Activated T-helper 17 cell treated with anti-CD3 and anti-CD28 coated beads, Interleukin-2, amount 50 U/mL, for 72 hours (primary cell): ENCODE data around the gene FUZ. TPM values are rescaled to one million over a fixed set of nuclear protein-coding genes. Genes with fewer than 3 reads are reported as not detected.

ENCODE experiments used
- ATAC-seq: fragments of 150-1000 bp; cut with Tn5 transposase; replicated peaks from 2 replicates; pipeline ENCODE4 v1.10.0; 2021; ENCODE audit warnings: mild to moderate bottlenecking, moderate library complexity
- H3K27ac Mint-ChIP-seq: one replicate; pipeline ENCODE4 v1.8.0; 2022; ENCODE audit warnings: mixed read lengths
- H3K27me3 Mint-ChIP-seq: one replicate; pipeline ENCODE4 v1.8.0; 2022; ENCODE audit warnings: mixed read lengths
- H3K36me3 Mint-ChIP-seq: one replicate; pipeline ENCODE4 v1.8.0; 2022; ENCODE audit warnings: low read depth, mild to moderate bottlenecking, mixed read lengths
- H3K4me1 Mint-ChIP-seq: one replicate; pipeline ENCODE4 v1.8.0; 2022; ENCODE audit warnings: mixed read lengths
- H3K4me3 Mint-ChIP-seq: one replicate; pipeline ENCODE4 v1.8.0; 2022; ENCODE audit warnings: mild to moderate bottlenecking, mixed read lengths
- H3K9me3 Mint-ChIP-seq: one replicate; pipeline ENCODE4 v1.8.0; 2022; ENCODE audit warnings: mixed read lengths
- total RNA-seq, 2 donors: library from RNA; stranded (reverse); gene quantifications; one replicate each; pipeline ENCODE4 v1.2.3, GENCODE V29; 2022

The FUZ gene
- total RNA-seq, 2 donors from 2014 or later: 15.5 to 19.1 TPM

GRCh38 chr19:49855277-49855675, 42.2 kb upstream of the FUZ start:
- no peaks in the 10 kb centered on the region for H3K9me3 Mint-ChIP-seq
- no peak for ATAC-seq
- no peak overlapping the region for H3K4me3 Mint-ChIP-seq
- H3K27me3 Mint-ChIP-seq: no peaks in the 10 kb centered on the region
- peaks cover 10% of the 10 kb centered on the region for H3K4me1 Mint-ChIP-seq
- peaks cover 63% of the 10 kb centered on the region for H3K36me3 Mint-ChIP-seq
- peak overlapping the region; percentile 48 for H3K27ac Mint-ChIP-seq

- peaks cover 58% of the 10 kb centered on the region for H3K36me3 Mint-ChIP-seq
- H3K4me3 Mint-ChIP-seq: no peak overlapping the region
- peaks cover 16% of the 10 kb centered on the region for H3K4me1 Mint-ChIP-seq
- H3K27me3 Mint-ChIP-seq: no peaks in the 10 kb centered on the region
- H3K27ac Mint-ChIP-seq: no peak overlapping the region
- H3K9me3 Mint-ChIP-seq: no peaks in the 10 kb centered on the region
- no peak for ATAC-seq
Observed at GRCh38 chr19:49854378-49855263, 41.5 kb upstream of the FUZ start.

GRCh38 chr19:49853852-49854377, 40.8 kb upstream of the FUZ start:
- no peak for ATAC-seq
- no peak overlapping the region for H3K4me3 Mint-ChIP-seq

GRCh38 chr19:49852631-49853126, 39.6 kb upstream of the FUZ start:
- H3K27ac Mint-ChIP-seq: peak overlapping the region; percentile 87
- peak overlapping the region; percentile 87 for H3K4me3 Mint-ChIP-seq
- ATAC-seq: no peak
- peaks cover 42% of the 10 kb centered on the region for H3K36me3 Mint-ChIP-seq
- peaks cover 28% of the 10 kb centered on the region for H3K4me1 Mint-ChIP-seq
- no peaks in the 10 kb centered on the region for H3K27me3 Mint-ChIP-seq
- H3K9me3 Mint-ChIP-seq: no peaks in the 10 kb centered on the region

More at GRCh38 chr19:49853852-49854377, 40.8 kb upstream of the FUZ start:
- Mint-ChIP-seq H3K27me3 (no peaks in the 10 kb centered on the region), H3K9me3 (no peaks in the 10 kb centered on the region), H3K27ac (no peak overlapping the region), H3K36me3 (peaks cover 54% of the 10 kb centered on the region), H3K4me1 (peaks cover 21% of the 10 kb centered on the region)

GRCh38 chr19:49851456-49852259, 38.6 kb upstream of the FUZ start:
- no peaks in the 10 kb centered on the region for H3K9me3 Mint-ChIP-seq
- H3K4me1 Mint-ChIP-seq: peaks cover 28% of the 10 kb centered on the region
- peaks cover 35% of the 10 kb centered on the region for H3K36me3 Mint-ChIP-seq
- no peak for ATAC-seq
- peak overlapping the region; percentile 87 for H3K27ac Mint-ChIP-seq
- H3K4me3 Mint-ChIP-seq: peak overlapping the region; percentile 87
- no peaks in the 10 kb centered on the region for H3K27me3 Mint-ChIP-seq

- Mint-ChIP-seq H3K4me1 (peaks cover 28% of the 10 kb centered on the region), H3K4me3 (peak within 1 kb of the TSS; percentile 87), H3K27ac (peak within 1 kb of the TSS; percentile 88), H3K36me3 (peaks cover 26% of the 10 kb centered on the region), H3K27me3 (no peaks in the 10 kb centered on the region), H3K9me3 (no peaks in the 10 kb centered on the region)
- ATAC-seq: peak; percentile 92
Observed at GRCh38 chr19:49850487-49851342, 37.6 kb upstream of the FUZ start, which contains the start of gene PTOV1. Gene PTOV1, plus strand, starts transcription at chr19:49851159.

GRCh38 chr19:49850221-49850486, 37.1 kb upstream of the FUZ start:
- peak overlapping the region; percentile 88 for H3K27ac Mint-ChIP-seq
- peaks cover 21% of the 10 kb centered on the region for H3K36me3 Mint-ChIP-seq
- no peak for ATAC-seq
- H3K4me3 Mint-ChIP-seq: peak overlapping the region; percentile 83
- H3K27me3 Mint-ChIP-seq: no peaks in the 10 kb centered on the region
- H3K9me3 Mint-ChIP-seq: no peaks in the 10 kb centered on the region
- peaks cover 28% of the 10 kb centered on the region for H3K4me1 Mint-ChIP-seq

GRCh38 chr19:49849433-49850220, 36.5 kb upstream of the FUZ start:
- H3K27ac Mint-ChIP-seq: peak overlapping the region; percentile 88
- no peaks in the 10 kb centered on the region for H3K27me3 Mint-ChIP-seq
- peak overlapping the region; percentile 83 for H3K4me3 Mint-ChIP-seq
- H3K4me1 Mint-ChIP-seq: peaks cover 28% of the 10 kb centered on the region
- no peak for ATAC-seq
- no peaks in the 10 kb centered on the region for H3K9me3 Mint-ChIP-seq
- H3K36me3 Mint-ChIP-seq: peaks cover 19% of the 10 kb centered on the region

GRCh38 chr19:49848938-49849337, 35.8 kb upstream of the FUZ start:
- peak overlapping the region; percentile 83 for H3K4me3 Mint-ChIP-seq
- no peaks in the 10 kb centered on the region for H3K9me3 Mint-ChIP-seq
- H3K4me1 Mint-ChIP-seq: peaks cover 28% of the 10 kb centered on the region
- ATAC-seq: peak; percentile 10
- peak overlapping the region; percentile 32 for H3K27ac Mint-ChIP-seq
- H3K27me3 Mint-ChIP-seq: no peaks in the 10 kb centered on the region
- peaks cover 19% of the 10 kb centered on the region for H3K36me3 Mint-ChIP-seq

- Mint-ChIP-seq H3K9me3 (no peaks in the 10 kb centered on the region), H3K27me3 (no peaks in the 10 kb centered on the region), H3K4me1 (peaks cover 28% of the 10 kb centered on the region), H3K4me3 (peak overlapping the region; percentile 83), H3K27ac (no peak overlapping the region), H3K36me3 (peaks cover 19% of the 10 kb centered on the region)
- ATAC-seq: peak; percentile 20
Observed at GRCh38 chr19:49847731-49848696, 34.9 kb upstream of the FUZ start.

GRCh38 chr19:49846408-49846807, 33.3 kb upstream of the FUZ start:
- no peaks in the 10 kb centered on the region for H3K9me3 Mint-ChIP-seq
- no peak overlapping the region for H3K4me3 Mint-ChIP-seq
- H3K27ac Mint-ChIP-seq: no peak overlapping the region
- H3K36me3 Mint-ChIP-seq: peaks cover 8% of the 10 kb centered on the region
- ATAC-seq: no peak
- peaks cover 18% of the 10 kb centered on the region for H3K4me1 Mint-ChIP-seq
- H3K27me3 Mint-ChIP-seq: no peaks in the 10 kb centered on the region

- Mint-ChIP-seq H3K27me3 (no peaks in the 10 kb centered on the region), H3K4me1 (peaks cover 18% of the 10 kb centered on the region), H3K4me3 (no peak overlapping the region), H3K9me3 (no peaks in the 10 kb centered on the region), H3K36me3 (peaks cover 7% of the 10 kb centered on the region), H3K27ac (no peak overlapping the region)
- ATAC-seq: no peak
Observed at GRCh38 chr19:49845414-49845813, 32.3 kb upstream of the FUZ start.
